Astrocyte (in vitro differentiated cells and primary cell): ENCODE results near the gene CSGALNACT2. TPM values are rescaled to one million over a fixed set of nuclear protein-coding genes. Genes with fewer than 3 reads are reported as not detected.

ENCODE experiments used
- DNase-seq: peaks from one replicate; pipeline ENCODE4 v3.0.0-alpha.2; 2010; ENCODE audit warnings: low read depth
- FAIRE-seq: peaks from 2 replicates; lab custom pipeline; 2011; peaks lifted over from hg19 to GRCh38; lab: Jason Lieb, UNC
- H2AFZ ChIP-seq: 2 replicates; pipeline ENCODE4 v1.6.0; 2012; ENCODE audit warnings: low read depth, low read length, inconsistent platforms
- H3K27ac ChIP-seq: 2 replicates; pipeline ENCODE4 v1.5.1; 2011; ENCODE audit warnings: low read depth, low read length, inconsistent platforms
- H3K27me3 ChIP-seq: 2 replicates; pipeline ENCODE4 v1.6.0; 2011; ENCODE audit warnings: low read length, inconsistent platforms; ENCODE audit not compliant: insufficient read depth
- H3K36me3 ChIP-seq: 2 replicates; pipeline ENCODE4 v1.5.1; 2011; ENCODE audit warnings: low read length, inconsistent platforms; ENCODE audit not compliant: insufficient read depth
- H3K4me1 ChIP-seq: 2 replicates; pipeline ENCODE4 v1.5.1; 2011; ENCODE audit warnings: low read length, inconsistent platforms; ENCODE audit not compliant: insufficient read depth
- H3K4me2 ChIP-seq: 2 replicates; pipeline ENCODE4 v1.6.0; 2012; ENCODE audit warnings: low read length, inconsistent platforms
- H3K4me3 ChIP-seq: 2 replicates; pipeline ENCODE4 v1.5.1; 2011; ENCODE audit warnings: low read depth, mild to moderate bottlenecking, low read length, inconsistent platforms; ENCODE audit not compliant: insufficient read depth
- H3K79me2 ChIP-seq: 2 replicates; pipeline ENCODE4 v1.6.0; 2012; ENCODE audit warnings: mild to moderate bottlenecking, low read length, inconsistent platforms; ENCODE audit not compliant: insufficient read depth
- H3K9ac ChIP-seq: 2 replicates; pipeline ENCODE4 v1.6.0; 2012; ENCODE audit warnings: mild to moderate bottlenecking, low read length, inconsistent platforms
- H3K9me3 ChIP-seq: 2 replicates; pipeline ENCODE4 v1.5.1; 2012; ENCODE audit warnings: low read depth, mild to moderate bottlenecking, low read length, inconsistent platforms; ENCODE audit not compliant: insufficient read depth
- H4K20me1 ChIP-seq: 2 replicates; pipeline ENCODE4 v1.6.0; 2012; ENCODE audit warnings: low read length, inconsistent platforms; ENCODE audit not compliant: insufficient read depth
- H3K27ac Mint-ChIP-seq: one replicate; pipeline ENCODE4 v1.8.0; 2021; ENCODE audit warnings: mild to moderate bottlenecking, mixed read lengths; ENCODE audit not compliant: unreplicated experiment
- H3K27me3 Mint-ChIP-seq: one replicate; pipeline ENCODE4 v1.8.0; 2021; ENCODE audit warnings: low read depth, mixed read lengths; ENCODE audit not compliant: unreplicated experiment
- H3K36me3 Mint-ChIP-seq: one replicate; pipeline ENCODE4 v1.8.0; 2021; ENCODE audit warnings: low read depth, mixed read lengths; ENCODE audit not compliant: unreplicated experiment
- H3K4me1 Mint-ChIP-seq: one replicate; pipeline ENCODE4 v1.8.0; 2021; ENCODE audit warnings: low read depth, mixed read lengths; ENCODE audit not compliant: unreplicated experiment
- H3K4me3 Mint-ChIP-seq: one replicate; pipeline ENCODE4 v1.8.0; 2021; ENCODE audit warnings: mild to moderate bottlenecking, moderate library complexity, mixed read lengths; ENCODE audit not compliant: unreplicated experiment
- H3K9me3 Mint-ChIP-seq: one replicate; pipeline ENCODE4 v1.8.0; 2021; ENCODE audit warnings: mild to moderate bottlenecking, mixed read lengths; ENCODE audit not compliant: unreplicated experiment
- EZH2 ChIP-seq: IDR thresholded peaks from 2 replicates; pipeline ENCODE4 v1.6.1; 2012; ENCODE audit warnings: mild to moderate bottlenecking, low read length, inconsistent platforms; ENCODE audit not compliant: insufficient read depth
- total RNA-seq: library from RNA; stranded (reverse); gene quantifications from 2 replicates; pipeline ENCODE4 v1.2.1, GENCODE V29; 2021
- TF ChIP-seq, protein P1 (sequence below): IDR thresholded peaks from 2 replicates; pipeline ENCODE4 v1.5.1; 2011; ENCODE audit warnings: low read depth, mild to moderate bottlenecking, inconsistent platforms, low read length, moderate library complexity; ENCODE audit not compliant: insufficient read depth

Gene CSGALNACT2
- total RNA-seq, 1 donor from 2014 or later, result 28.5 TPM

DNA sequence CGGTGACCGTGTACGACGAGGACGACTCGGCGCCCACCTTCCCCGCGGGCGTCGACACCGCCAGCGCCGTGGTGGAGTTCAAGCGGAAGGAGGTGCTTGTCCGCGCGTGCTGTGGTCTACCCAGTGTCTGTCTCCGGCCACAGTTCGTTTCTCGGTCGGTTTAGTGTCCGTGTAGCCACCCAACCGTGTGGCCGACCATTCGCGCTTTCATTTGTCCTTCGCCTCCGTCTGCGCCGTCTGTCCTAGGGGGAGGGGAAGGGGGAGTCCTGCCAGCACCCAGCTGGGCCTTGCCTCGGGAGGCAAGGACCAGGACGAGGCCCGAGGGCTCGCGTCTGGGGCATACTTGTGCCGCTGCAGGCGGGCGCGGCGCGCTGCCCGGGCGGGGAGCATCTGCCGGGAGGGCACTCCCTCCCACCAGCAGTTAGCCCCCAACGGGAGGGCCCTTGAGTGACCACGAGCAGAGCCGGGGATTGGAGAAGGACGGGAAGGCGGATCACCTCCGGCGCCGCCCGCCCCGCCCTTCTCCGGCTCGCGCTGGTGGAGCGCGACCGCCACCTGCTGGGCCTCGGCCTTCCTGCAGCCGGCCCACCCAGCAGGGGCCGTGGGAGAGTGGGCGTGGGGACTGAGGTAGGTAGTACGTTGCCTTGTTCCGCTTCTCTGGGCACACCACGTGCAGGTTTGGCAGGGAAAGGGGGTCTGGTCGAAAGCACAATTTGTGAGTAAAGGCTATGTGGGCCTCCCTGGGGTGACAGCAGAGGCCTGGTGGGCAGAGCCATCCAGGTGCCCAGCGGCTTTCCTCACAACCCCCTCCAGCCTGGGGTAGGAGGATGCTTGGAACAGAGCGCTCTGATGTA lies 32.9 kb upstream of the CSGALNACT2 start:
- H2AFZ ChIP-seq, result peak overlapping the region; percentile 95
- H3K36me3 ChIP-seq, result no peaks in the 10 kb centered on the region
- Mint-ChIP-seq H3K4me1 (peaks cover 4% of the 10 kb centered on the region), H3K27ac (no peak overlapping the region), H3K9me3 (no peaks in the 10 kb centered on the region), H3K4me3 (peak overlapping the region; percentile 79), H3K27me3 (peaks cover 32% of the 10 kb centered on the region), H3K36me3 (peaks cover 3% of the 10 kb centered on the region)
- H3K79me2 ChIP-seq, result no peaks in the 10 kb centered on the region
- H3K9me3 ChIP-seq, result no peaks in the 10 kb centered on the region
- no peak for TF ChIP-seq EZH2
- TF ChIP-seq, protein P1, sequence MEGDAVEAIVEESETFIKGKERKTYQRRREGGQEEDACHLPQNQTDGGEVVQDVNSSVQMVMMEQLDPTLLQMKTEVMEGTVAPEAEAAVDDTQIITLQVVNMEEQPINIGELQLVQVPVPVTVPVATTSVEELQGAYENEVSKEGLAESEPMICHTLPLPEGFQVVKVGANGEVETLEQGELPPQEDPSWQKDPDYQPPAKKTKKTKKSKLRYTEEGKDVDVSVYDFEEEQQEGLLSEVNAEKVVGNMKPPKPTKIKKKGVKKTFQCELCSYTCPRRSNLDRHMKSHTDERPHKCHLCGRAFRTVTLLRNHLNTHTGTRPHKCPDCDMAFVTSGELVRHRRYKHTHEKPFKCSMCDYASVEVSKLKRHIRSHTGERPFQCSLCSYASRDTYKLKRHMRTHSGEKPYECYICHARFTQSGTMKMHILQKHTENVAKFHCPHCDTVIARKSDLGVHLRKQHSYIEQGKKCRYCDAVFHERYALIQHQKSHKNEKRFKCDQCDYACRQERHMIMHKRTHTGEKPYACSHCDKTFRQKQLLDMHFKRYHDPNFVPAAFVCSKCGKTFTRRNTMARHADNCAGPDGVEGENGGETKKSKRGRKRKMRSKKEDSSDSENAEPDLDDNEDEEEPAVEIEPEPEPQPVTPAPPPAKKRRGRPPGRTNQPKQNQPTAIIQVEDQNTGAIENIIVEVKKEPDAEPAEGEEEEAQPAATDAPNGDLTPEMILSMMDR, result peak; percentile 71
- no peak overlapping the region for H3K27ac ChIP-seq
- H3K9ac ChIP-seq, result peak overlapping the region; percentile 61
- DNase-seq, result peak; percentile 62
- no peak for FAIRE-seq
- peaks cover 8% of the 10 kb centered on the region for H3K4me1 ChIP-seq
- peak overlapping the region; percentile 59 for H3K4me3 ChIP-seq
- no peaks in the 10 kb centered on the region for H4K20me1 ChIP-seq
- H3K4me2 ChIP-seq, result peak overlapping the region; percentile 94
- H3K27me3 ChIP-seq, result peaks cover 4% of the 10 kb centered on the region

DNA sequence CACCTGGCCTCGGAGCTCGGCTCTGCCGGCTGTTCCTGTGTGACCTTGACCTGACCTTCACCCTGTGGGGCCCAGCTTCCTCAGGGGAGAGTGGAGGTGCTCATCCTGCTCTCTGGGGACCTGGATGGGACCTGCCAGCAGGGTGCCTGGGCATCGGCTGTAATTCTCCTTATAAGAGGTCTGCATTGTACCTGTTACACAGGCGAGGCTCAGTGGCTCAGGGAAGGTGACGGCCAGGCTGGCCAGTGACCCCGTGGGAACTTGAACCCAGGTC lies 32.4 kb upstream of the CSGALNACT2 start:
- Mint-ChIP-seq H3K9me3 (no peaks in the 10 kb centered on the region), H3K27me3 (peaks cover 28% of the 10 kb centered on the region), H3K4me1 (peaks cover 8% of the 10 kb centered on the region), H3K4me3 (no peak overlapping the region), H3K27ac (no peak overlapping the region), H3K36me3 (peaks cover 3% of the 10 kb centered on the region)
- Histone ChIP-seq H3K27ac (no peak overlapping the region), H3K36me3 (no peaks in the 10 kb centered on the region), H3K9me3 (no peaks in the 10 kb centered on the region), H3K4me2 (peak overlapping the region; percentile 94), H2AFZ (peak overlapping the region; percentile 67), H4K20me1 (no peaks in the 10 kb centered on the region), H3K27me3 (peaks cover 4% of the 10 kb centered on the region), H3K4me1 (peaks cover 8% of the 10 kb centered on the region), H3K79me2 (no peaks in the 10 kb centered on the region), H3K9ac (no peak overlapping the region), H3K4me3 (no peak overlapping the region)
- FAIRE-seq, result no peak
- TF ChIP-seq EZH2, result no peak
- TF ChIP-seq, protein P1, result no peak
- no peak for DNase-seq
